HEK293 (cell line): ENCODE data around the gene KIF21B.

Experiments
- CTCF ChIA-PET: fragments of 350-600 bp; formaldehyde crosslinking; extraction: SDS; loops from one replicate; lab custom pipeline; 2021; ENCODE audit warnings: antibody characterized with exemption; lab: Yijun Ruan, JAX
- POLR2A ChIA-PET: fragments of 300-600 bp; formaldehyde crosslinking; extraction: SDS; loops from one replicate; lab custom pipeline; 2020; ENCODE audit warnings: antibody characterized with exemption, inconsistent platforms; lab: Yijun Ruan, JAX
- H3K27ac ChIP-seq: fragments of 200-500 bp; sonication (Bioruptor generic); 2 replicates; pipeline ENCODE4 v1.5.1; 2014; ENCODE audit warnings: low read depth, low read length, control low read depth, inconsistent platforms; ENCODE audit errors: extremely low read depth
- H3K36me3 ChIP-seq, 2 experiments: fragments of 200-500 bp in 1 of 2; sonication (Bioruptor generic) in 1 of 2; 1 replicate in 1 of 2; 2 replicates in 1 of 2; pipeline ENCODE4 v1.5.1; 2014 to 2017; ENCODE audit warnings: inconsistent platforms in 2 of 2, low read length in 2 of 2; ENCODE audit not compliant: control insufficient read depth in 2 of 2, insufficient read depth in 1 of 2
- H3K4me1 ChIP-seq: fragments of 200-500 bp; sonication (Bioruptor generic); 2 replicates; pipeline ENCODE4 v1.5.1; 2014; ENCODE audit warnings: mild to moderate bottlenecking, low read length, inconsistent platforms; ENCODE audit not compliant: control insufficient read depth, insufficient read depth
- H3K4me3 ChIP-seq: 2 replicates; pipeline ENCODE4 v1.5.1; 2011; ENCODE audit warnings: low read depth, mild to moderate bottlenecking, control low read depth, low read length, moderate library complexity
- H3K9me3 ChIP-seq: fragments of 200-500 bp; sonication (Bioruptor generic); 2 replicates; pipeline ENCODE4 v1.5.1; 2014; ENCODE audit warnings: low read depth, low read length, inconsistent platforms; ENCODE audit not compliant: control insufficient read depth, insufficient read depth
- BCL11A ChIP-seq: fragments of 450-650 bp; formaldehyde crosslinking; IDR thresholded peaks from 2 replicates; pipeline ENCODE4 v1.5.1; 2016; ENCODE audit warnings: low read depth, missing biosample characterization, missing genetic modification characterization
- HOXC10 ChIP-seq: sonication (generic); formaldehyde crosslinking; IDR thresholded peaks from 2 replicates; pipeline ENCODE4 v1.8.1; 2023; ENCODE audit warnings: mild to moderate bottlenecking, missing genetic modification reagents
- RBAK ChIP-seq: fragments of 450-650 bp; formaldehyde crosslinking; IDR thresholded peaks from 2 replicates; pipeline ENCODE4 v1.5.1; 2016; ENCODE audit warnings: missing biosample characterization, missing genetic modification characterization
- SALL2 ChIP-seq: fragments of 450-650 bp; formaldehyde crosslinking; IDR thresholded peaks from 2 replicates; pipeline ENCODE4 v1.5.0; 2017; ENCODE audit warnings: missing biosample characterization, mild to moderate bottlenecking, missing genetic modification characterization, borderline replicate concordance
- ZBTB26 ChIP-seq: fragments of 450-650 bp; formaldehyde crosslinking; optimal IDR thresholded peaks from 2 replicates; pipeline ENCODE3; 2016; ENCODE audit warnings: missing biosample characterization, mild to moderate bottlenecking, missing genetic modification characterization
- ZBTB8A ChIP-seq: fragments of 450-650 bp; formaldehyde crosslinking; IDR thresholded peaks from 2 replicates; pipeline ENCODE4 v1.5.1; 2016; ENCODE audit warnings: missing biosample characterization, missing genetic modification characterization
- ZNF157 ChIP-seq: fragments of 450-650 bp; formaldehyde crosslinking; IDR thresholded peaks from 2 replicates; pipeline ENCODE4 v1.5.1; 2016; ENCODE audit warnings: missing biosample characterization, missing genetic modification characterization
- ZNF2 ChIP-seq: fragments of 450-650 bp; formaldehyde crosslinking; IDR thresholded peaks from 2 replicates; pipeline ENCODE4 v1.5.1; 2016; ENCODE audit warnings: missing biosample characterization, missing genetic modification characterization
- ZNF202 ChIP-seq: fragments of 450-650 bp; formaldehyde crosslinking; IDR thresholded peaks from 2 replicates; pipeline ENCODE4 v1.5.1; 2016; ENCODE audit warnings: missing biosample characterization, missing genetic modification characterization, borderline replicate concordance
- ZNF221 ChIP-seq: fragments of 450-650 bp; formaldehyde crosslinking; IDR thresholded peaks from 2 replicates; pipeline ENCODE4 v1.5.1; 2017; ENCODE audit warnings: missing biosample characterization, missing genetic modification characterization, borderline replicate concordance
- ZNF24 ChIP-seq: fragments of 450-650 bp; formaldehyde crosslinking; IDR thresholded peaks from 2 replicates; pipeline ENCODE4 v1.5.1; 2016; ENCODE audit warnings: missing biosample characterization, missing genetic modification characterization
- ZNF292 ChIP-seq: fragments of 450-650 bp; formaldehyde crosslinking; IDR thresholded peaks from 2 replicates; pipeline ENCODE4 v1.5.1; 2016; ENCODE audit warnings: low read depth, missing biosample characterization, missing genetic modification characterization, borderline replicate concordance
- ZNF311 ChIP-seq: fragments of 450-650 bp; formaldehyde crosslinking; IDR thresholded peaks from 2 replicates; pipeline ENCODE4 v1.5.1; 2017; ENCODE audit warnings: missing biosample characterization, missing genetic modification characterization, borderline replicate concordance
- ZNF366 ChIP-seq: fragments of 450-650 bp; formaldehyde crosslinking; conservative IDR thresholded peaks from 2 replicates; pipeline ENCODE4 v1.5.1; 2016; ENCODE audit warnings: missing biosample characterization, missing genetic modification characterization
- ZNF473 ChIP-seq: fragments of 450-650 bp; formaldehyde crosslinking; IDR thresholded peaks from 2 replicates; pipeline ENCODE4 v1.5.1; 2017; ENCODE audit warnings: missing biosample characterization, missing genetic modification characterization
- ZNF501 ChIP-seq: fragments of 450-650 bp; formaldehyde crosslinking; IDR thresholded peaks from 2 replicates; pipeline ENCODE4 v1.5.1; 2016; ENCODE audit warnings: missing biosample characterization, missing genetic modification characterization
- ZNF510 ChIP-seq: fragments of 450-650 bp; formaldehyde crosslinking; IDR thresholded peaks from 2 replicates; pipeline ENCODE4 v1.5.1; 2018; ENCODE audit warnings: mild to moderate bottlenecking, missing genetic modification characterization, missing biosample characterization; ENCODE audit not compliant: insufficient replicate concordance
- ZNF514 ChIP-seq: fragments of 450-650 bp; formaldehyde crosslinking; IDR thresholded peaks from 2 replicates; pipeline ENCODE4 v1.5.1; 2016; ENCODE audit warnings: missing biosample characterization, missing genetic modification characterization
- ZNF529 ChIP-seq: fragments of 450-650 bp; formaldehyde crosslinking; IDR thresholded peaks from 2 replicates; pipeline ENCODE4 v1.5.1; 2017; ENCODE audit warnings: missing genetic modification characterization, missing biosample characterization; ENCODE audit not compliant: insufficient replicate concordance
- ZNF549 ChIP-seq: fragments of 450-650 bp; IDR thresholded peaks from 2 replicates; pipeline ENCODE4 v1.5.1; 2018; ENCODE audit warnings: missing biosample characterization, missing genetic modification characterization, mild to moderate bottlenecking, inconsistent platforms, moderate library complexity
- ZNF561 ChIP-seq: fragments of 450-650 bp; IDR thresholded peaks from 2 replicates; pipeline ENCODE4 v1.5.1; 2018; ENCODE audit warnings: missing biosample characterization, missing genetic modification characterization, borderline replicate concordance
- ZNF664 ChIP-seq: fragments of 450-650 bp; formaldehyde crosslinking; IDR thresholded peaks from 2 replicates; pipeline ENCODE4 v1.5.1; 2016; ENCODE audit warnings: missing biosample characterization, missing genetic modification characterization
- ZNF670 ChIP-seq: fragments of 450-650 bp; formaldehyde crosslinking; IDR thresholded peaks from 2 replicates; pipeline ENCODE4 v1.5.1; 2016; ENCODE audit warnings: missing biosample characterization, missing genetic modification characterization, low read depth
- ZNF791 ChIP-seq: fragments of 450-650 bp; formaldehyde crosslinking; IDR thresholded peaks from 2 replicates; pipeline ENCODE4 v1.5.1; 2016; ENCODE audit warnings: missing biosample characterization, missing genetic modification characterization
- TF ChIP-seq, protein P1 (sequence below): fragments of 450-650 bp; formaldehyde crosslinking; IDR thresholded peaks from 2 replicates; pipeline ENCODE4 v1.5.0; 2017; ENCODE audit warnings: missing biosample characterization, missing genetic modification characterization, borderline replicate concordance

The KIF21B gene

GRCh38 chr1:200977071-200977754 lies 46.3 kb downstream of the KIF21B start:
- H3K36me3 ChIP-seq = no peaks in the 10 kb centered on the region
- no peak overlapping the region for H3K27ac ChIP-seq
- TF ChIP-seq ZNF670 (no peak), ZNF202 (tag by site-specific recombination) (no peak), ZNF157 (tag by site-specific recombination) (no peak), ZBTB8A (no peak), ZNF529 (tag by site-specific recombination) (no peak), ZNF473 (tag by site-specific recombination) (no peak), ZNF549 (tag by site-specific recombination) (no peak), ZNF221 (tag by site-specific recombination) (no peak), ZNF24 (tag by site-specific recombination) (no peak)
- TF ChIP-seq, all 188 proteins: peak for 0
- CTCF ChIA-PET = interaction anchor here (0.6 to 7.4 kb wide), 6 partner anchors 60 to 254 kb away, joined by 3 to 108 read pairs (median 6); no protein-coding TSS in a partner anchor
- POLR2A ChIA-PET = no interaction called here
- H3K4me3 ChIP-seq = no peak overlapping the region
- no peaks in the 10 kb centered on the region for H3K9me3 ChIP-seq
- H3K4me1 ChIP-seq = no peaks in the 10 kb centered on the region

DNA sequence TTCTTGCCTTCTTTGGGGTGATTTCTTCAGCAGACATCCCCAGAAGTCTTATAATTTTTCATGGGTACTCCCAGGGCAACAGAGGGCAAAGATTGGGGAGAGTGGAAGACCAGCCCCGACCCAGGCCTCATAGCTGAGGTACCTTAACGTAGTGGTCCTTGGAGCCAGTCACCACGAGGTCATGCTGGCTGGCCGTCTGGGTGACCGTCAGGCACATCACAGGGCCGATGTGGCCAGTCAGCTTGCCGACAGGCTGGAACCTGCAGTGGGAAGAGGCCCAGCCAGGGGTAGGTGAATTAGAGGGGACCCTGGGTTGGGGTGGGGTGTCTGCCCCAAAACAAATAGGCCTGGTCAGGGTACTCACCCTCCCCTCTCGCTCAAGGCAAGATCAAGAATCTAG lies 46.9 kb downstream of the KIF21B start:
- no peak for TF ChIP-seq ZNF311 (tag by site-specific recombination)
- TF ChIP-seq ZNF292 (tag by site-specific recombination) = no peak
- no peak for TF ChIP-seq ZNF561
- TF ChIP-seq BCL11A (tag by site-specific recombination) = no peak
- TF ChIP-seq, protein P1, sequence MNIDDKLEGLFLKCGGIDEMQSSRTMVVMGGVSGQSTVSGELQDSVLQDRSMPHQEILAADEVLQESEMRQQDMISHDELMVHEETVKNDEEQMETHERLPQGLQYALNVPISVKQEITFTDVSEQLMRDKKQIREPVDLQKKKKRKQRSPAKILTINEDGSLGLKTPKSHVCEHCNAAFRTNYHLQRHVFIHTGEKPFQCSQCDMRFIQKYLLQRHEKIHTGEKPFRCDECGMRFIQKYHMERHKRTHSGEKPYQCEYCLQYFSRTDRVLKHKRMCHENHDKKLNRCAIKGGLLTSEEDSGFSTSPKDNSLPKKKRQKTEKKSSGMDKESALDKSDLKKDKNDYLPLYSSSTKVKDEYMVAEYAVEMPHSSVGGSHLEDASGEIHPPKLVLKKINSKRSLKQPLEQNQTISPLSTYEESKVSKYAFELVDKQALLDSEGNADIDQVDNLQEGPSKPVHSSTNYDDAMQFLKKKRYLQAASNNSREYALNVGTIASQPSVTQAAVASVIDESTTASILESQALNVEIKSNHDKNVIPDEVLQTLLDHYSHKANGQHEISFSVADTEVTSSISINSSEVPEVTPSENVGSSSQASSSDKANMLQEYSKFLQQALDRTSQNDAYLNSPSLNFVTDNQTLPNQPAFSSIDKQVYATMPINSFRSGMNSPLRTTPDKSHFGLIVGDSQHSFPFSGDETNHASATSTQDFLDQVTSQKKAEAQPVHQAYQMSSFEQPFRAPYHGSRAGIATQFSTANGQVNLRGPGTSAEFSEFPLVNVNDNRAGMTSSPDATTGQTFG (tag by site-specific recombination) = no peak
- no peak for TF ChIP-seq SALL2 (tag by site-specific recombination)
- no peak for TF ChIP-seq ZNF664 (tag by site-specific recombination)
- TF ChIP-seq ZBTB26 (tag by site-specific recombination) = no peak
- TF ChIP-seq ZNF366 (tag by site-specific recombination) = no peak
- no peak for TF ChIP-seq ZNF501 (tag by site-specific recombination)
- no peak for TF ChIP-seq ZNF2 (tag by site-specific recombination)
- TF ChIP-seq ZNF510 (tag by site-specific recombination) = no peak
- TF ChIP-seq HOXC10 = no peak
- TF ChIP-seq ZNF514 (tag by site-specific recombination) = no peak
- TF ChIP-seq ZNF791 = no peak
- no peak for TF ChIP-seq RBAK (tag by site-specific recombination)
- Histone ChIP-seq H3K36me3 (no peaks in the 10 kb centered on the region), H3K4me1 (no peaks in the 10 kb centered on the region), H3K27ac (no peak overlapping the region), H3K4me3 (no peak overlapping the region), H3K9me3 (no peaks in the 10 kb centered on the region)
- CTCF ChIA-PET = interaction anchor here (0.6 to 7.4 kb wide), 7 partner anchors 39 to 254 kb away, joined by 3 to 108 read pairs (median 3); no protein-coding TSS in a partner anchor
- POLR2A ChIA-PET = no interaction called here
